Stomach smooth muscle (tissue), 2 donors: ENCODE results near the gene PON1.

Experiments
- H3K27ac ChIP-seq: one replicate; pipeline ENCODE4 v1.7.0; 2013; ENCODE audit warnings: mild to moderate bottlenecking, low read length, inconsistent platforms
- H3K27me3 ChIP-seq, 2 donors: one replicate each; pipeline ENCODE4 v1.7.0; 2013; ENCODE audit warnings: low read length in 2 of 2; ENCODE audit not compliant: insufficient read depth in 2 of 2, control insufficient read depth in 1 of 2
- H3K36me3 ChIP-seq, 2 donors: one replicate each; pipeline ENCODE4 v1.7.0; 2013; ENCODE audit warnings: low read length in 2 of 2; ENCODE audit not compliant: control insufficient read depth in 2 of 2, insufficient read depth in 2 of 2
- H3K4me1 ChIP-seq: one replicate; pipeline ENCODE4 v1.7.0; 2013; ENCODE audit warnings: low read length; ENCODE audit not compliant: control insufficient read depth, insufficient read depth
- H3K4me3 ChIP-seq, 2 donors: one replicate each; pipeline ENCODE4 v1.7.0; 2013; ENCODE audit warnings: low read length in 2 of 2
- H3K9ac ChIP-seq, 2 donors: one replicate each; pipeline ENCODE4 v1.7.0; 2013; ENCODE audit warnings: low read length in 2 of 2, mild to moderate bottlenecking in 1 of 2
- H3K9me3 ChIP-seq, 2 donors: one replicate each; pipeline ENCODE4 v1.7.0; 2013; ENCODE audit warnings: low read length in 2 of 2; ENCODE audit not compliant: control insufficient read depth in 2 of 2
- donor health status: healthy.
- donor health status: Pancreatic carcinoma.

PON1 gene

DNA sequence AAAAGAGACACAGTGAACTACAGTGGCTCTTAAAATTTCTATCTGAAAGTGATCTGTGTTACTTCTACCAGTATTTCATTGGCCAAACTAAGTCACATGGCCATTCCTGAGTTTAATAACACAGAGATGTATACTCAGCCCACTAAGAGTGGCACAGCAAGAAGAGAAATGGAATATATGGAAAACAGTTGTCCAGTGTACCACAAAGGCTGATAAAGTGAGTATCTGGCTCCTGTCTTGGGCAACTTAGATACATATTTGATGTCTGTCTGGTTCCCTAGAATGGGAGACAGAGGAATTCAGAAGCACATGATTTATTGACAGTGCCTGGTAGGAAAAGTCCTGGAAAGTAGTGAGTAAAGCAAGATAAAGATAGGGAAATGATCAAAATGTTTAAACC, 10.1 kb upstream of the PON1 start:
- Histone ChIP-seq H3K4me3 (no peak overlapping the region), H3K9me3 (no peaks in the 10 kb centered on the region), H3K27me3 (no peaks in the 10 kb centered on the region), H3K36me3 (no peaks in the 10 kb centered on the region), H3K4me1 (no peaks in the 10 kb centered on the region), H3K9ac (no peak overlapping the region), H3K27ac (no peak overlapping the region)

GRCh38 chr7:95330961-95331337, 6.6 kb upstream of the PON1 start:
- no peaks in the 10 kb centered on the region for H3K4me1 ChIP-seq
- peaks cover 2% of the 10 kb centered on the region in 2 donors for H3K27me3 ChIP-seq
- no peaks in the 10 kb centered on the region for H3K36me3 ChIP-seq
- H3K4me3 ChIP-seq, result peak overlapping the region; percentile 38 to 60
- H3K9ac ChIP-seq, result no peak overlapping the region
- no peaks in the 10 kb centered on the region for H3K9me3 ChIP-seq
- H3K27ac ChIP-seq, result no peak overlapping the region

DNA sequence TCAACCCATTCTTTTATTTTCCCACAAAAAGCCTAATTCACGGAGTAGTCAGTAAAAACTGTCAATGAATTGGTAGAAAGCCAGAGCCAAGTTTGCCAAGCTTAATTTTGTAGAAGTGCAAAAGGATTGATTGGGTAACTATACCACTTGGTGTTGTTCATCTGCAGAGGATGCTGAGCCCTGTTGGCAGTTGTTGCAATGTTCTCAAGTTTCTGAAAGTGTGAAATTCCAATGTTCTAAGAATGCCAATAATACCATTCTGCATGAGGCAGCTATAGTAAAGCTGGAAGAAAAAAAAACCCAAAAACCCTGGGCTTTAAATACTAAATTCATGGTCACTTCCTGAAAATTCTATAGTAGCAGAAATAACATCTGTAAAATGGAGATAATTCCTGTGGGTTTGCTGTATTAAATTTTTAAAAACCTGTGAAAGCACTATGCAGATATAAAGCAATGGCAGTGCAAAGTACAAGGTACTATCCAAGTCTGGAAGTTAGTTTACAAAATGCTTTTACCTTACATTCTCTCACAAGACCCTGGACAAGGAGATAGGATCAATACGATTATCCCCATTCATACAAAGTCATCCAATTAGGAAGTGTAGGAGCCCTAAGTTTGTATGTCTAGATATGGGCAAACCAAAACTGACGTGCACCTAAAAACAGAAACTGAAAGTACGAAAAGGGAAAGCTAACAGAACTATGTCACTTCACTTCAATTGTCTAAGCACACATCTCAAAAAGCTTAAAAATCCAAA, 6.0 kb upstream of the PON1 start:
- Histone ChIP-seq H3K9ac (no peak overlapping the region), H3K27ac (no peak overlapping the region), H3K4me3 (peak overlapping the region; percentile 38 to 60), H3K36me3 (no peaks in the 10 kb centered on the region), H3K4me1 (no peaks in the 10 kb centered on the region), H3K9me3 (no peaks in the 10 kb centered on the region), H3K27me3 (peaks cover 2 to 5% of the 10 kb centered on the region in 2 donors)

DNA sequence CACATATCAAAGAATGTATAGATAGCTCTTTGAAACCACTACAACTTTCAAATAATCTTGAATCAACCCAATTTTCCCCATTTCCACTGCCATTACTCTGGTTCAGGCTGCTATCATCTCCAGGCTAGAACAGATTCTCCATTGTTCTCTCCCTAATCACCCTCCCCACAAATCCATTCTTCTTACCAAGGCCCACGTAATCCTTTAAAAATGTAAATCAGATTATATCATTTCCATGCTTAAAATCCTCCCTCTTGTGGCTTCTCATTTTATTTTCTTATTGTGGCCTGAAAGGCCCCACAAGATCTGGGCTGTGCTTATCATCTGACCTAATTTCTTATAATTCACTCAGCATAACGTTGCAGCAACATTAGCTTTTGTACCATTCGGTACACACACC, 3.0 kb upstream of the PON1 start:
- H3K4me3 ChIP-seq, result no peak overlapping the region
- H3K9me3 ChIP-seq, result no peaks in the 10 kb centered on the region
- peaks cover 13 to 15% of the 10 kb centered on the region in 2 donors for H3K27me3 ChIP-seq
- H3K36me3 ChIP-seq, result no peaks in the 10 kb centered on the region
- H3K27ac ChIP-seq, result no peak overlapping the region
- H3K9ac ChIP-seq, result no peak overlapping the region
- H3K4me1 ChIP-seq, result no peaks in the 10 kb centered on the region

- Histone ChIP-seq H3K4me1 (no peaks in the 10 kb centered on the region), H3K4me3 (no peak overlapping the region), H3K27me3 (peaks cover 13 to 15% of the 10 kb centered on the region in 2 donors), H3K36me3 (no peaks in the 10 kb centered on the region), H3K9ac (no peak overlapping the region), H3K27ac (no peak overlapping the region), H3K9me3 (no peaks in the 10 kb centered on the region)
Measured at GRCh38 chr7:95323410-95324129, 762 bp downstream of the PON1 start.

DNA sequence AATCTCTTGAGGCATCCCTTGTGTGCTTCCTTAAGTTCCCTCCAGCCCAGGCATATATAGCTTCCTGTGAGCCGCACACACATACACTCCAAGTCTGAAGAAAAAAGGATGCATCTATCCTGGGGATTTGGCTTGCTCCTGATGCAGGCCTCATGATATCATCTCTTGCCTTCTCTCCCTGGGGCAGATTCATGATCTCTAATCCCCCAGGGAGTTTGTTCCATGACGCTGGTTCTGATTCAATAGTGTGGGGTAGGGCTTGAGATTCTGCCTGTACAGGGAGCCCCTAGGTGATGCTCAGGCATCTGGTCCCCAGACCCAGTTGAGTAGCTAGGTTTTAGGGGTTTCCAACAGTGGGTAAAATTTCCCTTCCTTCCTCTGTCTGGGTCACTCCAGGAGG, 1.5 kb downstream of the PON1 start:
- Histone ChIP-seq H3K27ac (no peak overlapping the region), H3K36me3 (no peaks in the 10 kb centered on the region), H3K27me3 (peaks cover 13 to 15% of the 10 kb centered on the region in 2 donors), H3K9me3 (no peaks in the 10 kb centered on the region), H3K9ac (no peak overlapping the region), H3K4me1 (no peaks in the 10 kb centered on the region), H3K4me3 (no peak overlapping the region)

GRCh38 chr7:95322396-95322795, 1.9 kb downstream of the PON1 start:
- peaks cover 13 to 15% of the 10 kb centered on the region in 2 donors for H3K27me3 ChIP-seq
- no peak overlapping the region for H3K9ac ChIP-seq

GRCh38 chr7:95321720-95322119, 2.6 kb downstream of the PON1 start:
- H3K27me3 ChIP-seq, result peaks cover 13 to 15% of the 10 kb centered on the region in 2 donors
- H3K4me3 ChIP-seq, result no peak overlapping the region
- H3K27ac ChIP-seq, result no peak overlapping the region
- no peak overlapping the region for H3K9ac ChIP-seq
- H3K4me1 ChIP-seq, result no peaks in the 10 kb centered on the region
- H3K9me3 ChIP-seq, result no peaks in the 10 kb centered on the region
- H3K36me3 ChIP-seq, result no peaks in the 10 kb centered on the region

More at GRCh38 chr7:95322396-95322795, 1.9 kb downstream of the PON1 start:
- Histone ChIP-seq H3K9me3 (no peaks in the 10 kb centered on the region), H3K4me1 (no peaks in the 10 kb centered on the region), H3K36me3 (no peaks in the 10 kb centered on the region), H3K27ac (no peak overlapping the region), H3K4me3 (no peak overlapping the region)

GRCh38 chr7:95320651-95321050, 3.7 kb downstream of the PON1 start:
- H3K4me1 ChIP-seq, result no peaks in the 10 kb centered on the region
- H3K4me3 ChIP-seq, result no peak overlapping the region
- H3K27ac ChIP-seq, result no peak overlapping the region
- H3K27me3 ChIP-seq, result peaks cover 10 to 12% of the 10 kb centered on the region in 2 donors
- H3K9me3 ChIP-seq, result no peaks in the 10 kb centered on the region
- no peaks in the 10 kb centered on the region for H3K36me3 ChIP-seq
- H3K9ac ChIP-seq, result no peak overlapping the region

GRCh38 chr7:95319570-95319969, 4.8 kb downstream of the PON1 start:
- no peaks in the 10 kb centered on the region for H3K4me1 ChIP-seq
- no peaks in the 10 kb centered on the region for H3K36me3 ChIP-seq
- no peak overlapping the region for H3K27ac ChIP-seq
- H3K9me3 ChIP-seq, result no peaks in the 10 kb centered on the region
- H3K9ac ChIP-seq, result no peak overlapping the region
- no peak overlapping the region for H3K4me3 ChIP-seq
- H3K27me3 ChIP-seq, result peaks cover 4 to 7% of the 10 kb centered on the region in 2 donors
